Breast epithelium (tissue), 4 donors: ENCODE measurements around the gene BGLAP. TPM values are rescaled to one million over a fixed set of nuclear protein-coding genes. Genes with fewer than 3 reads are reported as not detected.
A peak's percentile ranks its signal among the peaks of the same experiment; 100 is the strongest.

Experiments
- DNase-seq, 2 donors: peaks; one replicate each; pipeline ENCODE4 v3.0.0-alpha.2; 2019; ENCODE audit warnings: low spot score in 2 of 2
- H3K27ac ChIP-seq, 2 donors: fragments of 200-600 bp; sonication (generic) in 1 of 2; one replicate each; pipeline ENCODE4 v1.5.1; 2016 to 2019; ENCODE audit warnings: mild to moderate bottlenecking in 1 of 2
- H3K27me3 ChIP-seq, 2 donors: fragments of 200-600 bp; sonication (generic) in 1 of 2; one replicate each; pipeline versions ENCODE4 v1.5.1 to v1.6.0; 2017 to 2019; ENCODE audit warnings: control low read depth in 1 of 2, mild to moderate bottlenecking in 1 of 2
- H3K36me3 ChIP-seq: fragments of 200-600 bp; one replicate; pipeline ENCODE4 v1.5.1; 2019
- H3K4me1 ChIP-seq, 2 donors: fragments of 200-600 bp; sonication (generic); one replicate each; pipeline ENCODE4 v1.5.1; 2016 to 2019; ENCODE audit warnings: control low read depth in 1 of 2
- H3K4me3 ChIP-seq, 3 donors: fragments of 200-600 bp; sonication (generic); 1 replicate in 2 of 3; 2 replicates in 1 of 3; pipeline ENCODE4 v1.5.1; 2016 to 2019; ENCODE audit warnings: mild to moderate bottlenecking in 3 of 3, moderate library complexity in 2 of 3
- H3K9me3 ChIP-seq, 2 donors: fragments of 200-600 bp; sonication (generic) in 1 of 2; one replicate each; pipeline ENCODE4 v1.5.1; 2016 to 2019; ENCODE audit warnings: control low read depth in 1 of 2
- POLR2A ChIP-seq: fragments of 450-650 bp; IDR thresholded peaks from one replicate; pipeline ENCODE4 v1.6.1; 2016; ENCODE audit warnings: antibody characterized with exemption, mild to moderate bottlenecking, moderate library complexity
- POLR2AphosphoS5 ChIP-seq, 3 donors: sonication (generic); formaldehyde crosslinking; IDR thresholded peaks; one replicate each; pipeline ENCODE4 v1.6.1; 2017; ENCODE audit warnings: antibody characterized with exemption in 3 of 3
- intact Hi-C: fragments of 100-400 bp; cut with DNase I; formaldehyde crosslinking; loops from one replicate; pipeline ENCODE4 v1.15.1; 2023; ENCODE audit warnings: low total_unique reads
- total RNA-seq, 3 donors: library from RNA; depleted of rRNA; stranded (reverse); fragments of >200 nt; gene quantifications; one replicate each; pipeline ENCODE4 v1.1.0, GENCODE V29; 2016
- TF ChIP-seq, protein P1 (sequence below), 3 donors: fragments of 450-650 bp; IDR thresholded peaks; one replicate each; pipeline ENCODE4 v1.5.1; 2016 to 2017; ENCODE audit warnings: antibody characterized with exemption in 3 of 3, mild to moderate bottlenecking in 3 of 3, moderate library complexity in 3 of 3

Gene BGLAP
- total RNA-seq, 3 donors from 2014 or later = 0.32 to 2.9 (median 0.98) TPM

DNA sequence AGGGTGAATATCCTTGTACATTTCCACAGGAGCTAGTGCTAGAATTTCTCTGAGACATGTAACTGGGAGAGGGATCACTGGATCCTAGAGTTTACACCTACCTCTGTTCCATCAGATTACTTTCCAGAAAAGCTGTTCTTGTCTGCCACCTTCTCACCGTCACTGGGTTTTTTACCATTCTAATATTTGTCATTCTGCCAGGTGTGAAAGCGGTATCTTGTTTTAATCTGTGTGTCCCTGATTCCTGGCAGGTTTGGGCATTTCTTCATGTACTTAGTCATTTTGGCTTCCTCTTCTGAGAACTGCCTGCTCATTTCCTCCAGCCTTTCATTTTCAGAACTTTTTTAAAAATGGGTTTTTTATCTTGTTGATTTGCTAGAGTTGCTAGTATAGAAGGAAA is 24.1 kb upstream of the BGLAP start:
- peaks cover 3 to 12% of the 10 kb centered on the region in 2 donors for H3K4me1 ChIP-seq
- no peaks in the 10 kb centered on the region for H3K9me3 ChIP-seq
- DNase-seq = no peak
- H3K27me3 ChIP-seq = no peaks in the 10 kb centered on the region
- no peak for TF ChIP-seq POLR2A
- TF ChIP-seq, protein P1, sequence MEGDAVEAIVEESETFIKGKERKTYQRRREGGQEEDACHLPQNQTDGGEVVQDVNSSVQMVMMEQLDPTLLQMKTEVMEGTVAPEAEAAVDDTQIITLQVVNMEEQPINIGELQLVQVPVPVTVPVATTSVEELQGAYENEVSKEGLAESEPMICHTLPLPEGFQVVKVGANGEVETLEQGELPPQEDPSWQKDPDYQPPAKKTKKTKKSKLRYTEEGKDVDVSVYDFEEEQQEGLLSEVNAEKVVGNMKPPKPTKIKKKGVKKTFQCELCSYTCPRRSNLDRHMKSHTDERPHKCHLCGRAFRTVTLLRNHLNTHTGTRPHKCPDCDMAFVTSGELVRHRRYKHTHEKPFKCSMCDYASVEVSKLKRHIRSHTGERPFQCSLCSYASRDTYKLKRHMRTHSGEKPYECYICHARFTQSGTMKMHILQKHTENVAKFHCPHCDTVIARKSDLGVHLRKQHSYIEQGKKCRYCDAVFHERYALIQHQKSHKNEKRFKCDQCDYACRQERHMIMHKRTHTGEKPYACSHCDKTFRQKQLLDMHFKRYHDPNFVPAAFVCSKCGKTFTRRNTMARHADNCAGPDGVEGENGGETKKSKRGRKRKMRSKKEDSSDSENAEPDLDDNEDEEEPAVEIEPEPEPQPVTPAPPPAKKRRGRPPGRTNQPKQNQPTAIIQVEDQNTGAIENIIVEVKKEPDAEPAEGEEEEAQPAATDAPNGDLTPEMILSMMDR (IDR thresholded peaks at IDR 0.05) = no peak
- TF ChIP-seq POLR2AphosphoS5 (IDR thresholded peaks at IDR 0.05) = no peak
- H3K27ac ChIP-seq = peak overlapping the region; percentile 8 to 65
- no peaks in the 10 kb centered on the region for H3K36me3 ChIP-seq
- intact Hi-C loops = loop anchor here (5.0 kb wide), 1 partner anchor 251 kb away; no protein-coding TSS in a partner anchor
- H3K4me3 ChIP-seq = no peak overlapping the region

DNA sequence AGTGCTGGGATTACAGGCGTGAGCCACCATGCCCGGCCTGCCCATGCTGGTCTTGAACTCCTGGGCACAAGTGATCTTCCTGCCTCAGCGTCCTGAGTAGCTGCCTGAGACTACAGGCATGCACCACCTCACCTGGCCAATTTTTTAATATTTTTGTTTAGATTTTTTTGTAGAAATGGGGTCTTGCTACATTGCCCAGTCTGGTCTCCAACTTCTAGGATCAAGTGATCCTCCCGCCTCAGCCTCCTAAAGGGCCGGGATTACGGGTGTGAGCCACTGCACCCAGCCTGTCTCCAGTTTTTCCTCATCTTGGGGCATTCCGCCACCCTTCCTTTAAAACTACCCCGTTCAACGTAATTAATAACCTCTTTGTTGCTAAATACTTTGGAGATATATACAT is 21.8 kb upstream of the BGLAP start:
- Histone ChIP-seq H3K9me3 (no peaks in the 10 kb centered on the region), H3K27ac (no peak overlapping the region), H3K27me3 (no peaks in the 10 kb centered on the region), H3K36me3 (no peaks in the 10 kb centered on the region), H3K4me1 (peaks cover 3 to 7% of the 10 kb centered on the region in 2 donors), H3K4me3 (no peak overlapping the region)
- intact Hi-C loops = loop anchor here (10.0 kb wide), 1 partner anchor 135 kb away; the partner anchor contains the start of gene MEX3A
- DNase-seq = no peak
- TF ChIP-seq, protein P1 (IDR thresholded peaks at IDR 0.05) = no peak
- TF ChIP-seq POLR2A (no peak), POLR2AphosphoS5 (IDR thresholded peaks at IDR 0.05) (no peak)

DNA sequence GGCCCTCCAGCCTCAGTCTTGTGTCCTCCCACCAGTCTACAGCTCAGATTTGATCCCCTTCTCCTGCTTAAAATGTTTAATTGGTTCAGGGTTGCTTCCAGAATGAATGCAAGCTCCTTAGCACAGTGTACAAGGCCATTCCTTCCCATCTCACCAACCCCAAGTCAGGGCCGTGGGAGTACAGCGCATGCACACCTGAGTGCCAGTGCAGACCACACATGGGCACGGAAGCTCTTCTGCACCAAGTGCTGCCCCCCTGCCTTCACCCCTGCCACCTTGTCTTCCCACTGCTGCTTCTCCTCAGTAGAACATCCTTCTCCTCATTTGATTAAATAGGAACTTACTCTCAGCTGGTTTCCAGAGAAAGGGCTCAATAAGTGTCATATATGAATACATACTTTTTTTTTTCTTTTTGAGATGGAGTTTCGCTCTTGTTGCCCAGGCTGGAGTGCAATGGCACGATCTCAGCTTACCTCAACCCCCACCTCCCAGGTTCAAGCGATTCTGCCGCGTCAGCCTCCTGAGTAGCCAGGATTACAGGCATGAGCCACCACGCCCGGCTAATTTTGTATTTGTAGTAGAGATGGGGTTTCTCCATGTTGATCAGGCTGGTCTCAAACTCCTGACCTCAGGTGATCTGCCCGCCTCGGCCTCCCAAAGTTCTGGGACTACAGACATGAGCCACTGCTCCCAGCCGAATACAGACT is 19.8 kb upstream of the BGLAP start:
- Histone ChIP-seq H3K27ac (no peak overlapping the region), H3K4me1 (peaks cover 3 to 12% of the 10 kb centered on the region in 2 donors), H3K9me3 (no peaks in the 10 kb centered on the region), H3K27me3 (no peaks in the 10 kb centered on the region), H3K4me3 (no peak overlapping the region), H3K36me3 (no peaks in the 10 kb centered on the region)
- DNase-seq = no peak
- intact Hi-C loops = loop anchor here (10.0 kb wide), 1 partner anchor 137 kb away; the partner anchor contains the start of gene MEX3A
- TF ChIP-seq POLR2A (no peak), POLR2AphosphoS5 (IDR thresholded peaks at IDR 0.05) (no peak)
- TF ChIP-seq, protein P1 (IDR thresholded peaks at IDR 0.05) = no peak

DNA sequence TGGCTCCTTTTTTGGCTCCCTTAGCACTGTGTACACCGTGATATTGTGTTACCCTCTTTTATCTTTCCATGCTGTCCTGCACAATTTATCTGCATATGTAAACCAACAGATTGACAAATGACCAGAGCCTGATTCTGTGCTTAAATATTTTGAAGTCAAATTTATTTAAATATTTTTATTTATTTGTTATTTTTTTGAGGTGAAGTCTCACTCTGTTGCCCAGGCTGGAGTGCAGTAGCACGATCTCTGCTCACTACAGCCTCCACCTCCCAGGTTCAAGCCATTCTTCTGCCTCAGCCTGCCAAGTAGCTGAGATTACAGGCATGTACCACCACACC is 16.3 kb upstream of the BGLAP start:
- H3K36me3 ChIP-seq = no peaks in the 10 kb centered on the region
- H3K9me3 ChIP-seq = no peaks in the 10 kb centered on the region
- H3K4me1 ChIP-seq = peaks cover 0 to 8% of the 10 kb centered on the region in 2 donors
- intact Hi-C loops = loop anchor here (10.0 kb wide), 1 partner anchor 141 kb away; the partner anchor contains the start of gene MEX3A
- H3K27me3 ChIP-seq = no peaks in the 10 kb centered on the region
- DNase-seq = no peak
- no peak overlapping the region for H3K4me3 ChIP-seq
- no peak for TF ChIP-seq POLR2AphosphoS5 (IDR thresholded peaks at IDR 0.05)
- no peak for TF ChIP-seq POLR2A
- TF ChIP-seq, protein P1 (IDR thresholded peaks at IDR 0.05) = peak in 1 of 3 donors; percentile 9
- H3K27ac ChIP-seq = no peak overlapping the region

DNA sequence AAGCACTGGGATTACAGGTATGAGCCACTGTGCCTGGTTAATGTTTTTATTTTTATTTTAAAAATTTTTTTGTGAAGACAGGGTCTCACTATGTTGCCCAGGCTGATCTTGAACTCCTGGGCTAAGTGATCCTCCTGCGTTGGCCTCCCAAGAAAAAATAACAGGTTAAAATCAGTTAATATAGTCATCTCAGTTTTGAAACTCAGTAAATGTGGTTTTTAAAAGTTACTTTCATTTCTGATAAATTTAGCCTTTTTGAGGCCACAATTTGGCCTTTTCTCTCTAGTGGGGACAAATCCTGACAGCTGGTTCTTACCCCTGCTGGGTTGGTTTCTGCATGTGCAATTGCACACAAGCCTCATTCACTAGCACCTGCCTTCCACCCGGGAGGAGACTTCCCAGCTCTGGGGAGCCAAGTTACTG is 15.9 kb upstream of the BGLAP start:
- DNase-seq = no peak
- Histone ChIP-seq H3K4me1 (peaks cover 0 to 8% of the 10 kb centered on the region in 2 donors), H3K36me3 (no peaks in the 10 kb centered on the region), H3K9me3 (no peaks in the 10 kb centered on the region), H3K27ac (no peak overlapping the region), H3K4me3 (no peak overlapping the region), H3K27me3 (no peaks in the 10 kb centered on the region)
- no peak for TF ChIP-seq POLR2A
- intact Hi-C loops = loop anchor here (10.0 kb wide), 1 partner anchor 141 kb away; the partner anchor contains the start of gene MEX3A
